K562 (cell line): Measurements from ENCODE around the gene UNKL. TPM values are rescaled to one million over a fixed set of nuclear protein-coding genes. Genes with fewer than 3 reads are reported as not detected.
A peak's percentile ranks its signal among the peaks of the same experiment; 100 is the strongest.

Experiments used
- BHLHE40 ChIP-seq: IDR thresholded peaks from 2 replicates; pipeline ENCODE4 v1.6.1; 2011; ENCODE audit warnings: low read length, improper control_type of control experiment
- CBX5 ChIP-seq: IDR thresholded peaks from 2 replicates; pipeline ENCODE4 v1.6.1; 2014; ENCODE audit warnings: low read depth, borderline replicate concordance
- CC2D1A ChIP-seq: fragments of 450-650 bp; IDR thresholded peaks from 2 replicates; pipeline ENCODE4 v1.6.1; 2017; ENCODE audit warnings: mild to moderate bottlenecking
- FOXJ3 ChIP-seq: sonication (generic); formaldehyde crosslinking; IDR thresholded peaks from 2 replicates; pipeline ENCODE4 v1.4.0; 2020; ENCODE audit warnings: mild to moderate bottlenecking, missing genetic modification reagents
- HDAC8 ChIP-seq: fragments of 450-650 bp; IDR thresholded peaks from 2 replicates; pipeline ENCODE4 v1.6.1; 2016; ENCODE audit warnings: mild to moderate bottlenecking, missing genetic modification characterization, moderate library complexity, missing compliant biosample characterization
- NFIX ChIP-seq: fragments of 250-450 bp; sonication (Bioruptor Pico); IDR thresholded peaks from 2 replicates; pipeline ENCODE4 v1.4.0; 2020; ENCODE audit warnings: low read depth, mild to moderate bottlenecking, moderate library complexity
- PCBP1 ChIP-seq: fragments of 200-400 bp; formaldehyde crosslinking; IDR thresholded peaks from 2 replicates; pipeline ENCODE4 v1.6.1; 2018; ENCODE audit warnings: mild to moderate bottlenecking, low read depth, low read length; ENCODE audit not compliant: poor library complexity, severe bottlenecking
- PRPF4 ChIP-seq: fragments of 200-400 bp; formaldehyde crosslinking; IDR thresholded peaks from one replicate; pipeline ENCODE4 v1.6.1; 2017; ENCODE audit warnings: low read length, low read depth, mild to moderate bottlenecking; ENCODE audit not compliant: insufficient read depth, poor library complexity, severe bottlenecking
- PTRF ChIP-seq: fragments of 450-650 bp; IDR thresholded peaks from 2 replicates; pipeline ENCODE4 v1.6.1; 2016; ENCODE audit warnings: mild to moderate bottlenecking, missing genetic modification characterization, missing compliant biosample characterization
- SAFB2 ChIP-seq: fragments of 200-400 bp; formaldehyde crosslinking; IDR thresholded peaks from 2 replicates; pipeline ENCODE4 v1.6.1; 2018; ENCODE audit warnings: borderline replicate concordance, low read length, low read depth, moderate library complexity; ENCODE audit not compliant: severe bottlenecking
- TCF7L2 ChIP-seq: fragments of 150-350 bp; IDR thresholded peaks from 2 replicates; pipeline ENCODE4 v1.6.1; 2016; ENCODE audit warnings: low read depth, mild to moderate bottlenecking, low read length, moderate library complexity
- ZBTB1 ChIP-seq: sonication (generic); formaldehyde crosslinking; IDR thresholded peaks from 2 replicates; pipeline ENCODE4 v1.8.1; 2023; ENCODE audit warnings: missing genetic modification reagents, low read depth, mild to moderate bottlenecking, borderline replicate concordance
- ZFX ChIP-seq: sonication (generic); formaldehyde crosslinking; IDR thresholded peaks from 2 replicates; pipeline ENCODE4 v1.8.0; 2022; ENCODE audit warnings: mild to moderate bottlenecking, missing genetic modification reagents, moderate library complexity
- ZNF764 ChIP-seq: fragments of 250-450 bp; sonication (Bioruptor Pico); IDR thresholded peaks from 2 replicates; pipeline ENCODE4 v1.4.0; 2020; ENCODE audit warnings: low read depth, mild to moderate bottlenecking, moderate library complexity
- polyA plus RNA-seq, 8 experiments: library from polyadenylated mRNA; depleted of rRNA in 4 of 8; stranded (reverse) in 5 of 8; unstranded in 3 of 8; fragments of >200 nt; fragmentation: Nextera tagmentation in 2 of 8; fragmentation: Illumina TruSeq in 1 of 8; extraction: Ambion mirVana in 2 of 8; extraction: Trizol in 1 of 8; gene quantifications; 2 replicates each; pipeline versions ENCODE4 v1.2.1 to v1.2.3, GENCODE V29; 2011 to 2014; ENCODE audit warnings: inconsistent platforms in 1 of 8, missing spikeins in 1 of 8
- total RNA-seq, 7 experiments: library from RNA; depleted of rRNA in 6 of 7; stranded (reverse); fragments of >200 nt in 6 of 7; fragmentation: Illumina TruSeq in 2 of 7; extraction: Trizol in 2 of 7; gene quantifications; 2 replicates each; pipeline versions ENCODE4 v1.2.1 to v1.2.3, GENCODE V29; 2011 to 2021; ENCODE audit warnings: low replicate concordance in 1 of 7
- TF ChIP-seq, protein P1 (sequence below), 2 experiments: fragments of 450-650 bp; IDR thresholded peaks; 2 replicates each; pipeline ENCODE4 v1.6.1; 2016; ENCODE audit warnings: mild to moderate bottlenecking in 2 of 2, borderline replicate concordance in 1 of 2, low read depth in 1 of 2, moderate library complexity in 1 of 2

The UNKL gene
- total and polyA plus RNA-seq, 9 of the 15 experiments (the other 6 are each of a cell fraction or from before 2014, with no cell fraction given): 0.37 to 30.2 (median 5.1) TPM

DNA sequence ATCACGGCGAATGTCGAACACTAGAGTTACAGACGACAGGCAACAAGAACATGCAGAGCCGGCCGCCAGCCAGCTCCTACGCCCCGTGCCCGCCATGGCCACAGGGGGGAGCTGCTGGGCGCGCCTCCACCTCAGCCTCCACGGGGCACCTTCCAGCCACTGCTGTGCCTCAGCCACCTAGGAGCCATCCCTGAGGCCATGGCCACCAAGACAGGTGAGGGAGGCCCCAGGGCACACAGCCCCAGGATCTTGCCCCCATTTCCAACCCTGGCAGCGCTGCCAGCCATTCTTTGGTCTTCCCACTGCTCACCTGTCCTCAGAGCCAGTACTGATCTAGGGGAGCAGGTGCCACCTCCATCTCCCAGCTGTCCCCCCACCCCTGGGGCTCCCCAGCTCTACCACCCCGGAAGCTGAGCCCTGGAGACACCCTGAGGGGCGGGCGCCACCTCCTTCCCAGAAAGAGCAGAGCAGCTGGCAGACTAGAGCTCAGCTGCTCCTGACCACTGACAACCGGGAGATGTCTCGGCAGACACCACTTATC, 50.9 kb downstream of the UNKL start (continued):
- TF ChIP-seq, protein P1, sequence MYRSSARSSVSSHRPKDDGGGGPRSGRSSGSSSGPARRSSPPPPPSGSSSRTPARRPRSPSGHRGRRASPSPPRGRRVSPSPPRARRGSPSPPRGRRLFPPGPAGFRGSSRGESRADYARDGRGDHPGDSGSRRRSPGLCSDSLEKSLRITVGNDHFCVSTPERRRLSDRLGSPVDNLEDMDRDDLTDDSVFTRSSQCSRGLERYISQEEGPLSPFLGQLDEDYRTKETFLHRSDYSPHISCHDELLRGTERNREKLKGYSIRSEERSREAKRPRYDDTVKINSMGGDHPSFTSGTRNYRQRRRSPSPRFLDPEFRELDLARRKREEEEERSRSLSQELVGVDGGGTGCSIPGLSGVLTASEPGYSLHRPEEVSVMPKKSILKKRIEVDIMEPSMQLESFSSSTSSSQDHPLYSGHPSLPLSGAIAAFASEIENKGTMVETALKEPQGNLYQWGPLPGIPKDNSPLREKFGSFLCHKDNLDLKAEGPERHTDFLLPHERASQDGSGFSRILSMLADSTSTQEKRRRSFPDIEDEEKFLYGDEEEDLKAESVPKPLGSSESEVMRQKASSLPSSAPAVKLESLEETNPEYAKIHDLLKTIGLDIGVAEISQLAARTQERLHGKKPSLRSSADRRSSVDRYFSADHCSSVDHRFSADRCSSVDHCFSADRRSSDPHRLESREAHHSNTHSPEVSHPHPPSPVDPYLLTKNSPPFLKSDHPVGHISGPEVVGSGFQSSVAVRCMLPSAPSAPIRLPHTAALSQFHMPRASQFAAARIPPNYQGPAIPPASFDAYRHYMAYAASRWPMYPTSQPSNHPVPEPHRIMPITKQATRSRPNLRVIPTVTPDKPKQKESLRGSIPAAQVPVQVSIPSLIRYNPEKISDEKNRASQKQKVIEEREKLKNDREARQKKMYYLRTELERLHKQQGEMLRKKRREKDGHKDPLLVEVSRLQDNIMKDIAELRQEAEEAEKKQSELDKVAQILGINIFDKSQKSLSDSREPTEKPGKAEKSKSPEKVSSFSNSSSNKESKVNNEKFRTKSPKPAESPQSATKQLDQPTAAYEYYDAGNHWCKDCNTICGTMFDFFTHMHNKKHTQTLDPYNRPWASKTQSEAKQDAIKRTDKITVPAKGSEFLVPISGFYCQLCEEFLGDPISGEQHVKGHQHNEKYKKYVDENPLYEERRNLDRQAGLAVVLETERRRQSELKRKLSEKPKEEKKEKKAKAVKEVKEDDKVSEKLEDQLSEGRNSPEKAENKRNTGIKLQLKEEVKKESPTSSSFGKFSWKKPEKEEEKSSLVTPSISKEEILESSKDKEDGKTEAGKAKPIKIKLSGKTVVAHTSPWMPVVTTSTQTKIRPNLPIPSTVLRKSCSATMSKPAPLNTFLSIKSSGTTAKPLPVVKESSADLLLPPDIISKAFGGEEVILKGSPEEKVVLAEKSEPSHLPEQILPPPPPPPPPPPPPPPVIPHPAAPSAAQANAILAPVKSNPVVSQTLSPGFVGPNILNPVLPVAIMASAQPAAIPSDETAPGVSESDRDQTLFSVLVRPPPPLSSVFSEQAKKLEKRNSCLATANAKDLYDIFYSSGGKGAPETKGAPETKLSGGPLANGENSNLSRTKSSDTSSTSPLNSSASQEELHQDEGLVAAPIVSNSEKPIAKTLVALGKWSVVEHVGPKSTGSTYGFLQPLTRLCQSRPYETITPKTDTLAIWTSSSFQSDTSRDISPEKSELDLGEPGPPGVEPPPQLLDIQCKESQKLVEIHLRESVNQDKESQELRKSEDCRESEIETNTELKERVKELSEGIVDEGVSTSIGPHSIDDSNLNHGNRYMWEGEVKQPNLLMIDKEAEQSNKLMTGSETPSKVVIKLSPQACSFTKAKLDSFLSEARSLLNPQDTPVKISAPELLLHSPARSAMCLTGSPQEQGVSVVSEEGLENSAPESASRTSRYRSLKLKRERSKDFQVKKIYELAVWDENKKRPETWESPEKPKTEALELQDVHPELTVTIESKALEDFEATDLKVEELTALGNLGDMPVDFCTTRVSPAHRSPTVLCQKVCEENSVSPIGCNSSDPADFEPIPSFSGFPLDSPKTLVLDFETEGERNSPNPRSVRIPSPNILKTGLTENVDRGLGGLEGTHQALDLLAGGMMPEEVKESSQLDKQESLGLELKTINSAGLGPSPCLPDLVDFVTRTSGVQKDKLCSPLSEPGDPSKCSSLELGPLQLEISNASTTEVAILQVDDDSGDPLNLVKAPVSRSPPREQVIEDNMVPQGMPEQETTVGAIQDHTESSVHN (IDR thresholded peaks at IDR 0.05; ENCODE audit: borderline replicate concordance in 1 of 2, low read depth in 1 of 2): no peak
- peak; percentile 18; the same call in 1 of the 2 replicates for TF ChIP-seq BHLHE40
- no peak for TF ChIP-seq PRPF4
- TF ChIP-seq PTRF (tag): no peak
- no peak for TF ChIP-seq HDAC8 (tag)
- no peak for TF ChIP-seq PCBP1
- TF ChIP-seq CC2D1A: no peak
- TF ChIP-seq ZNF764 (CRISPR knock-in tag): no peak
- no peak for TF ChIP-seq TCF7L2
- no peak for TF ChIP-seq ZFX (CRISPR knock-in tag)
- TF ChIP-seq SAFB2: no peak
- no peak for TF ChIP-seq FOXJ3 (CRISPR knock-in tag)
- no peak for TF ChIP-seq ZBTB1
- TF ChIP-seq NFIX: no peak
- no peak for TF ChIP-seq CBX5
